Heart left ventricle (tissue), 13 donors: ENCODE results near the gene TBCE.

Experiments
- POLR2A ChIP-seq, 2 donors: fragments of 450-650 bp; IDR thresholded peaks; one replicate each; pipeline ENCODE4 v1.6.1; 2017; ENCODE audit warnings: antibody characterized with exemption in 2 of 2, mild to moderate bottlenecking in 2 of 2, moderate library complexity in 2 of 2
- TF ChIP-seq, protein P1 (sequence below), 12 donors: fragments of 200-600 bp; sonication (generic) in 4 of 12; IDR thresholded peaks; one replicate each; pipeline versions ENCODE4 v1.5.0 to v1.8.0; 2018 to 2022; ENCODE audit warnings: antibody characterized with exemption in 12 of 12, mild to moderate bottlenecking in 5 of 12
- donor health status: ischemic (EF 13 %, LVEDD 7.1; RV severe dilation, severe dysfunction).
- donor health status: DM: no; HTN: yes; CAD: no.
- donor health status: DM: no; HTN: no; CAD: no.
- donor health status: ischemic (EF 25% LVEDD 6.9; RV normal size, moderate dysfunction).
- donor health status: ischemic (EF 25% LVEDD 5.7; RV mildly dilated, moderate dysfunction).
- donor health status: ischemic (EF 35%, LVEDD 5.7; RV mildly dilated, moderate dysfunction).
- donor health status: nonischemic (EF 11% LVEDD 7.7; RV severe dilation, severe dysfunction).
- donor health status: DM: yes; HTN: yes; CAD: no.
- donor health status: PGD.
- donor health status: ischemic (EF 29% LVEDD 5.4; RV normal size, mild dysfunction).
- donor health status: nonischemic (EF 23%, LVEDD 6.1; RV moderate dilation, normal function).

DNA sequence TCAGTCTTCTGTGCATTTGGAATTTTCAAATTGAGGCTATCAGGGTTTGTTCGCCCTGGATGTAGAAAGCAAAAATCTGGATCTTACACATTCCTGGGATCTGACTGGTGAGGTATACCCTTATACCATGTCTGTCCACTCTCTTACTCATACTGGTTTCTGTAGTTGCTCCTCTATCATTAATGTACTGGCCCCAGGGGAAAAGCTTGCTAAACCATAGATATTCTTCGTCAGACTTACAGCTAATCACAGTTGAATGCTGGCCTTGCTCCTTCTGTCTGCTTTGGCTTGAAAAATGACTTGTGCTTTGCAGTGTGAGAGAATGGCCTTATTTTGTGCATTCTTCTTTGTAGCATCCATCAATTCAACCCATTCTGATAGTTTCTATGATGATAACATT, 30.5 kb downstream of the TBCE start:
- TF ChIP-seq, protein P1, sequence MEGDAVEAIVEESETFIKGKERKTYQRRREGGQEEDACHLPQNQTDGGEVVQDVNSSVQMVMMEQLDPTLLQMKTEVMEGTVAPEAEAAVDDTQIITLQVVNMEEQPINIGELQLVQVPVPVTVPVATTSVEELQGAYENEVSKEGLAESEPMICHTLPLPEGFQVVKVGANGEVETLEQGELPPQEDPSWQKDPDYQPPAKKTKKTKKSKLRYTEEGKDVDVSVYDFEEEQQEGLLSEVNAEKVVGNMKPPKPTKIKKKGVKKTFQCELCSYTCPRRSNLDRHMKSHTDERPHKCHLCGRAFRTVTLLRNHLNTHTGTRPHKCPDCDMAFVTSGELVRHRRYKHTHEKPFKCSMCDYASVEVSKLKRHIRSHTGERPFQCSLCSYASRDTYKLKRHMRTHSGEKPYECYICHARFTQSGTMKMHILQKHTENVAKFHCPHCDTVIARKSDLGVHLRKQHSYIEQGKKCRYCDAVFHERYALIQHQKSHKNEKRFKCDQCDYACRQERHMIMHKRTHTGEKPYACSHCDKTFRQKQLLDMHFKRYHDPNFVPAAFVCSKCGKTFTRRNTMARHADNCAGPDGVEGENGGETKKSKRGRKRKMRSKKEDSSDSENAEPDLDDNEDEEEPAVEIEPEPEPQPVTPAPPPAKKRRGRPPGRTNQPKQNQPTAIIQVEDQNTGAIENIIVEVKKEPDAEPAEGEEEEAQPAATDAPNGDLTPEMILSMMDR (IDR thresholded peaks at IDR 0.05), result no peak
- no peak for TF ChIP-seq POLR2A (IDR thresholded peaks at IDR 0.05)
